Neural cell (in vitro differentiated cells): Measurements from ENCODE around the gene FRMD4A. TPM values are rescaled to one million over a fixed set of nuclear protein-coding genes. Genes with fewer than 3 reads are reported as not detected.

Experiments
- H2AFZ ChIP-seq: fragments of 200-600, 300-800 bp; sonication (generic), shearing (Covaris generic); 2 replicates; pipeline ENCODE4 v1.6.0; 2014; ENCODE audit warnings: low read depth, mild to moderate bottlenecking, antibody characterized with exemption, low read length, moderate library complexity
- H3F3A ChIP-seq: fragments of 200-600 bp; shearing (Covaris generic); 2 replicates; pipeline ENCODE4 v1.6.1; 2016; ENCODE audit warnings: mild to moderate bottlenecking, moderate library complexity, mixed read lengths, antibody characterized with exemption, low read length; ENCODE audit not compliant: insufficient read depth, poor library complexity, severe bottlenecking
- H3K27ac ChIP-seq: fragments of 200-600, 300-800 bp; sonication (generic), shearing (Covaris generic); 2 replicates; pipeline ENCODE4 v1.5.1; 2014; ENCODE audit warnings: mild to moderate bottlenecking, low read length, moderate library complexity
- H3K27me3 ChIP-seq: fragments of 300-800, 200-600 bp; sonication (generic), shearing (Covaris generic); 2 replicates; pipeline ENCODE4 v1.6.0; 2014; ENCODE audit warnings: mild to moderate bottlenecking, low read depth, low read length, moderate library complexity; ENCODE audit not compliant: insufficient read depth
- H3K36me3 ChIP-seq: fragments of 300-800, 200-600 bp; sonication (generic), shearing (Covaris generic); 2 replicates; pipeline ENCODE4 v1.5.1; 2014; ENCODE audit warnings: mild to moderate bottlenecking, antibody characterized with exemption, low read length, moderate library complexity; ENCODE audit not compliant: insufficient read depth
- H3K4me2 ChIP-seq: fragments of 300-800, 200-600 bp; sonication (generic), shearing (Covaris generic); 2 replicates; pipeline ENCODE4 v1.6.0; 2014; ENCODE audit warnings: mild to moderate bottlenecking, low read length
- H3K4me3 ChIP-seq: fragments of 300-800, 200-600 bp; sonication (generic), shearing (Covaris generic); 2 replicates; pipeline ENCODE4 v1.5.1; 2014; ENCODE audit warnings: mild to moderate bottlenecking, low read length, moderate library complexity
- H3K79me2 ChIP-seq: fragments of 200-600 bp; shearing (Covaris generic); replicated peaks from 2 replicates; pipeline ENCODE4 v1.6.0; 2014; ENCODE audit warnings: mild to moderate bottlenecking, low read length, moderate library complexity; ENCODE audit not compliant: insufficient read depth
- H3K9ac ChIP-seq: fragments of 300-800, 200-600 bp; sonication (generic), shearing (Covaris generic); 2 replicates; pipeline ENCODE4 v1.6.1; 2016; ENCODE audit warnings: mild to moderate bottlenecking, low read length, mixed read lengths
- H3K9me2 ChIP-seq: fragments of 200-600 bp; shearing (Covaris generic); 2 replicates; pipeline ENCODE4 v1.6.1; 2016; ENCODE audit warnings: mild to moderate bottlenecking, low read length, mixed read lengths; ENCODE audit not compliant: insufficient read depth
- H3K9me3 ChIP-seq: fragments of 200-600, 300-800 bp; sonication (generic), shearing (Covaris generic); 2 replicates; pipeline ENCODE4 v1.6.1; 2016; ENCODE audit warnings: mild to moderate bottlenecking, mixed run types, low read length, moderate library complexity, mixed read lengths
- H4K20me1 ChIP-seq: fragments of 200-600 bp; shearing (Covaris generic); 2 replicates; pipeline ENCODE4 v1.6.1; 2016; ENCODE audit warnings: mild to moderate bottlenecking, mixed run types; ENCODE audit not compliant: insufficient read depth
- EP300 ChIP-seq: fragments of 450-650 bp; conservative IDR thresholded peaks from 2 replicates; pipeline ENCODE4 v1.6.1; 2014; ENCODE audit warnings: antibody characterized with exemption, mild to moderate bottlenecking, moderate library complexity; ENCODE audit not compliant: poor library complexity, severe bottlenecking
- EZH2 ChIP-seq: fragments of 200-600, 300-800 bp; shearing (Covaris generic), sonication (generic); IDR thresholded peaks from 2 replicates; pipeline ENCODE4 v1.6.1; 2014; ENCODE audit warnings: antibody characterized with exemption, low read length, borderline replicate concordance, mild to moderate bottlenecking; ENCODE audit not compliant: insufficient read depth, poor library complexity, severe bottlenecking
- MXI1 ChIP-seq: fragments of 450-650 bp; conservative IDR thresholded peaks from 2 replicates; pipeline ENCODE4 v1.6.1; 2014; ENCODE audit warnings: antibody characterized with exemption, mild to moderate bottlenecking; ENCODE audit not compliant: poor library complexity, severe bottlenecking
- POLR2AphosphoS5 ChIP-seq: IDR thresholded peaks from 2 replicates; pipeline ENCODE4 v1.6.1; 2012
- RAD21 ChIP-seq: fragments of 450-650 bp; conservative IDR thresholded peaks from 2 replicates; pipeline ENCODE4 v1.6.1; 2014; ENCODE audit warnings: antibody characterized with exemption, mild to moderate bottlenecking, moderate library complexity
- REST ChIP-seq: IDR thresholded peaks from 2 replicates; pipeline ENCODE4 v1.6.1; 2012; ENCODE audit warnings: borderline replicate concordance
- SMC3 ChIP-seq: fragments of 450-650 bp; conservative IDR thresholded peaks from 2 replicates; pipeline ENCODE4 v1.6.1; 2014; ENCODE audit warnings: antibody characterized with exemption, mild to moderate bottlenecking, moderate library complexity; ENCODE audit not compliant: poor library complexity
- TAF1 ChIP-seq: IDR thresholded peaks from 2 replicates; pipeline ENCODE4 v1.6.1; 2012; ENCODE audit warnings: low read depth
- polyA plus RNA-seq: library from polyadenylated mRNA; depleted of rRNA; stranded (reverse); fragments of >200 nt; gene quantifications from 2 replicates; pipeline ENCODE4 v1.2.3, GENCODE V29; 2014
- TF ChIP-seq, protein P1 (sequence below): fragments of 450-650 bp; IDR thresholded peaks from 2 replicates; pipeline ENCODE4 v1.5.1; 2014; ENCODE audit warnings: antibody characterized with exemption, mild to moderate bottlenecking, moderate library complexity; ENCODE audit not compliant: poor library complexity, severe bottlenecking

Gene FRMD4A
- polyA plus RNA-seq, 1 donor from 2014 or later: 36.5 TPM

DNA sequence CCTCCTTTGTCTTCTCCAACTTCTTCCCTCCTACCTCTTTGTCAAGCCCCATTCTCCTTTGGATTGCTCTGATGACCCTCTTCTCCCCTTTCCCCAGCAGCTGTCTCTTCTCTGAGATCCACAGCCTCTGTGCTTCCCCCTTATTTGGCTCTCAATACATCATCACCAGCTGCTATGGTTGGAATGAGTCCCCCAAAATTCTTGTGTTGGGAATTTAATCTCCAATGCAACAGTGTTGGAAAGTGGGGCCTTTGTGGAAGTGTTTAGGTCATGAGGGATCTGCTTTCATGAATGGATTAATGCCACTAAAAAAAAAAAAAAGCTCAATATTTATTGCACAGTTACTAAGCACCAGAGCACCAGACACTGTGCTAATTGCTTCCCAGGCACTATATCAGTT is 39.2 kb upstream of the FRMD4A start:
- Histone ChIP-seq H3K9me2 (no peaks in the 10 kb centered on the region), H3K27me3 (no peaks in the 10 kb centered on the region), H3F3A (no peaks in the 10 kb centered on the region), H4K20me1 (no peaks in the 10 kb centered on the region), H2AFZ (no peak overlapping the region), H3K36me3 (no peaks in the 10 kb centered on the region), H3K9me3 (no peaks in the 10 kb centered on the region), H3K79me2 (no peaks in the 10 kb centered on the region), H3K27ac (no peak overlapping the region), H3K4me2 (no peak overlapping the region), H3K9ac (no peak overlapping the region), H3K4me3 (no peak overlapping the region)
- TF ChIP-seq RAD21: no peak
- TF ChIP-seq MXI1: no peak
- no peak for TF ChIP-seq SMC3
- TF ChIP-seq, protein P1, sequence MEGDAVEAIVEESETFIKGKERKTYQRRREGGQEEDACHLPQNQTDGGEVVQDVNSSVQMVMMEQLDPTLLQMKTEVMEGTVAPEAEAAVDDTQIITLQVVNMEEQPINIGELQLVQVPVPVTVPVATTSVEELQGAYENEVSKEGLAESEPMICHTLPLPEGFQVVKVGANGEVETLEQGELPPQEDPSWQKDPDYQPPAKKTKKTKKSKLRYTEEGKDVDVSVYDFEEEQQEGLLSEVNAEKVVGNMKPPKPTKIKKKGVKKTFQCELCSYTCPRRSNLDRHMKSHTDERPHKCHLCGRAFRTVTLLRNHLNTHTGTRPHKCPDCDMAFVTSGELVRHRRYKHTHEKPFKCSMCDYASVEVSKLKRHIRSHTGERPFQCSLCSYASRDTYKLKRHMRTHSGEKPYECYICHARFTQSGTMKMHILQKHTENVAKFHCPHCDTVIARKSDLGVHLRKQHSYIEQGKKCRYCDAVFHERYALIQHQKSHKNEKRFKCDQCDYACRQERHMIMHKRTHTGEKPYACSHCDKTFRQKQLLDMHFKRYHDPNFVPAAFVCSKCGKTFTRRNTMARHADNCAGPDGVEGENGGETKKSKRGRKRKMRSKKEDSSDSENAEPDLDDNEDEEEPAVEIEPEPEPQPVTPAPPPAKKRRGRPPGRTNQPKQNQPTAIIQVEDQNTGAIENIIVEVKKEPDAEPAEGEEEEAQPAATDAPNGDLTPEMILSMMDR: no peak

- no peaks in the 10 kb centered on the region for H3K36me3 ChIP-seq
- no peaks in the 10 kb centered on the region for H4K20me1 ChIP-seq
- no peaks in the 10 kb centered on the region for H3K9me2 ChIP-seq
- no peaks in the 10 kb centered on the region for H3F3A ChIP-seq
- H2AFZ ChIP-seq: no peak overlapping the region
- no peak overlapping the region for H3K4me2 ChIP-seq
- TF ChIP-seq REST: no peak
- no peak for TF ChIP-seq TAF1
- TF ChIP-seq RAD21: no peak
- no peak for TF ChIP-seq SMC3
- TF ChIP-seq EP300: no peak
- no peak for TF ChIP-seq MXI1
- TF ChIP-seq, protein P1: no peak
- TF ChIP-seq EZH2: no peak
- TF ChIP-seq POLR2AphosphoS5: no peak
- H3K27ac ChIP-seq: no peak overlapping the region
- no peak overlapping the region for H3K9ac ChIP-seq
- no peaks in the 10 kb centered on the region for H3K79me2 ChIP-seq
- no peaks in the 10 kb centered on the region for H3K9me3 ChIP-seq
- no peak overlapping the region for H3K4me3 ChIP-seq
- H3K27me3 ChIP-seq: no peaks in the 10 kb centered on the region
Observed at GRCh38 chr10:14366760-14367159, 36.0 kb upstream of the FRMD4A start.
